Endothelial cell of umbilical vein (primary cell): ENCODE measurements around the gene ZNF491. TPM values are rescaled to one million over a fixed set of nuclear protein-coding genes. Genes with fewer than 3 reads are reported as not detected.

Experiments used
- BruUV-seq: library from RNA; stranded (reverse); fragments of 400-500 nt; replicated peaks from 2 replicates; lab custom pipeline; 2021; lab: Mats Ljungman, UMichigan
- CTCF ChIA-PET: fragments of 300-600, 350-600 bp; sonication (Branson Sonifier 250); formaldehyde crosslinking; loops from one replicate; lab custom pipeline; 2021; ENCODE audit warnings: antibody characterized with exemption, inconsistent platforms; lab: Charles Lee
- POLR2A ChIA-PET: fragments of 300-600, 350-600 bp; sonication (Branson Sonifier 250); formaldehyde crosslinking; loops from one replicate; lab custom pipeline; 2021; ENCODE audit warnings: antibody characterized with exemption, inconsistent platforms; lab: Charles Lee
- DNase-seq: peaks from one replicate; pipeline ENCODE4 v3.0.0-alpha.2; 2011; ENCODE audit warnings: low read depth, low spot score
- FAIRE-seq: peaks from 2 replicates; lab custom pipeline; 2011; peaks lifted over from hg19 to GRCh38; lab: Jason Lieb, UNC
- H2AFZ ChIP-seq: 2 replicates; pipeline ENCODE4 v1.6.0; 2012; ENCODE audit warnings: low read depth, low read length, control low read depth, inconsistent platforms
- H3K27ac ChIP-seq: 2 replicates; pipeline ENCODE4 v1.5.1; 2011; ENCODE audit warnings: low read depth, mild to moderate bottlenecking, control low read depth, low read length, moderate library complexity; ENCODE audit not compliant: insufficient read depth
- H3K27me3 ChIP-seq, 2 experiments: 2 replicates each; pipeline versions ENCODE4 v1.6.0 to v1.6.1; 2011; ENCODE audit warnings: low read length in 2 of 2, mixed read lengths in 1 of 2; ENCODE audit not compliant: control insufficient read depth in 2 of 2, insufficient read depth in 2 of 2
- H3K36me3 ChIP-seq, 2 experiments: 2 replicates in 1 of 2; 3 replicates in 1 of 2; pipeline ENCODE4 v1.5.1; 2011; ENCODE audit warnings: low read length in 2 of 2, mild to moderate bottlenecking in 1 of 2, moderate library complexity in 1 of 2; ENCODE audit not compliant: control insufficient read depth in 2 of 2, insufficient read depth in 2 of 2; ENCODE audit errors: extremely low read depth in 1 of 2
- H3K4me1 ChIP-seq: 3 replicates; pipeline ENCODE4 v1.5.1; 2011; ENCODE audit warnings: mild to moderate bottlenecking, low read length; ENCODE audit not compliant: control insufficient read depth, insufficient read depth; ENCODE audit errors: extremely low read depth
- H3K4me2 ChIP-seq: 2 replicates; pipeline ENCODE4 v1.6.1; 2011; ENCODE audit warnings: low read length, control low read depth, mixed read lengths; ENCODE audit not compliant: insufficient read depth
- H3K4me3 ChIP-seq, 3 experiments: fragments of 200-600 bp in 1 of 3; sonication (generic), shearing (Covaris generic) in 1 of 3; replicated peaks in 1 of 3; 2 replicates each; pipeline ENCODE4 v1.5.1; 2011 to 2016; ENCODE audit warnings: control low read depth in 3 of 3, low read length in 3 of 3, mild to moderate bottlenecking in 2 of 3, inconsistent platforms in 1 of 3, low read depth in 1 of 3, moderate library complexity in 1 of 3; ENCODE audit not compliant: insufficient read depth in 1 of 3
- H3K79me2 ChIP-seq: 2 replicates; pipeline ENCODE4 v1.6.0; 2012; ENCODE audit warnings: low read length, inconsistent platforms; ENCODE audit not compliant: control insufficient read depth, insufficient read depth
- H3K9ac ChIP-seq: replicated peaks from 2 replicates; pipeline ENCODE3; 2011; ENCODE audit warnings: low read length, control low read depth; ENCODE audit not compliant: insufficient read depth; ENCODE audit errors: extremely low read depth
- H3K9me1 ChIP-seq: replicated peaks from 3 replicates; pipeline ENCODE4 v1.6.0; 2011; ENCODE audit warnings: mild to moderate bottlenecking, low read length; ENCODE audit not compliant: control insufficient read depth, insufficient read depth; ENCODE audit errors: extremely low read depth
- H3K9me3 ChIP-seq: replicated peaks from 2 replicates; pipeline ENCODE4 v1.5.1; 2012; ENCODE audit warnings: low read length, inconsistent platforms; ENCODE audit not compliant: control insufficient read depth, insufficient read depth
- H4K20me1 ChIP-seq: replicated peaks from 2 replicates; pipeline ENCODE3; 2011; ENCODE audit warnings: mild to moderate bottlenecking, low read length; ENCODE audit not compliant: control insufficient read depth, insufficient read depth; ENCODE audit errors: extremely low read depth
- CTCF ChIP-seq, 2 donors: IDR thresholded peaks; 1 replicate in 1 of 2; 2 replicates in 1 of 2; pipeline ENCODE4 v1.5.1; 2011; ENCODE audit warnings: low read length in 2 of 2, mild to moderate bottlenecking in 2 of 2, moderate library complexity in 2 of 2, control low read depth in 1 of 2, inconsistent platforms in 1 of 2, low read depth in 1 of 2; ENCODE audit not compliant: insufficient read depth in 1 of 2; ENCODE audit errors: extremely low read depth in 1 of 2
- EZH2 ChIP-seq: IDR thresholded peaks from 2 replicates; pipeline ENCODE4 v1.6.1; 2012; ENCODE audit warnings: borderline replicate concordance, low read depth, mild to moderate bottlenecking, moderate library complexity, low read length, inconsistent platforms; ENCODE audit not compliant: severe bottlenecking
- FOS ChIP-seq: IDR thresholded peaks from 2 replicates; pipeline ENCODE4 v1.6.1; 2011; ENCODE audit warnings: mild to moderate bottlenecking, low read length, moderate library complexity, borderline replicate concordance; ENCODE audit not compliant: insufficient read depth
- GATA2 ChIP-seq: IDR thresholded peaks from 2 replicates; pipeline ENCODE4 v1.7.0; 2011; ENCODE audit warnings: low read depth, mild to moderate bottlenecking, moderate library complexity, mixed read lengths, low read length; ENCODE audit not compliant: insufficient read length, insufficient read depth
- JUN ChIP-seq: IDR thresholded peaks from 2 replicates; pipeline ENCODE4 v1.6.1; 2011; ENCODE audit warnings: borderline replicate concordance, low read depth; ENCODE audit not compliant: insufficient read length, insufficient read depth
- MAX ChIP-seq: IDR thresholded peaks from 2 replicates; pipeline ENCODE4 v1.6.1; 2011; ENCODE audit not compliant: insufficient read depth, insufficient read length
- MYC ChIP-seq: IDR thresholded peaks from one replicate; pipeline ENCODE4 v1.6.1; 2011; ENCODE audit warnings: mild to moderate bottlenecking, low read depth, low read length
- POLR2A ChIP-seq: IDR thresholded peaks from 2 replicates; pipeline ENCODE4 v1.6.1; 2012; ENCODE audit warnings: low read depth, mild to moderate bottlenecking, control low read depth, low read length
- POLR2AphosphoS5 ChIP-seq: IDR thresholded peaks from 2 replicates; pipeline ENCODE4 v1.6.1; 2012; ENCODE audit warnings: low read depth, mild to moderate bottlenecking, control low read depth, low read length, moderate library complexity; ENCODE audit not compliant: insufficient read depth
- dilution Hi-C: fragments of 300-500 bp; cut with MboI; formaldehyde crosslinking; loops from one replicate; pipeline ENCODE4 v1.15.0; 2019; ENCODE audit warnings: low sequenced_read_pairs; ENCODE audit not compliant: extremely low pct_ligation_motif_present
- intact Hi-C: fragments of 100-400 bp; cut with micrococcal nuclease; formaldehyde crosslinking; loops from one replicate; pipeline ENCODE4 v1.10.0; 2022
- polyA plus RNA-seq, 4 experiments: library from polyadenylated mRNA; depleted of rRNA in 3 of 4; stranded (reverse) in 3 of 4; unstranded in 1 of 4; fragments of >200 nt; gene quantifications; 2 replicates each; pipeline versions ENCODE4 v1.2.1 to v1.2.3, GENCODE V29; 2011 to 2012; ENCODE audit warnings: missing spikeins in 1 of 4
- total RNA-seq: library from RNA; stranded (reverse); gene quantifications from 2 replicates; pipeline ENCODE4 v1.2.3, GENCODE V29; 2021

Gene ZNF491
- total and polyA plus RNA-seq, 2 donors (not counting 3 experiments of a cell fraction or from before 2014, with no cell fraction given), result 0.55 to 1.1 TPM

GRCh38 chr19:11749751-11750150 is 48.6 kb upstream of the ZNF491 start:
- Histone ChIP-seq H3K9me3 (no peaks in the 10 kb centered on the region), H3K9me1 (no peaks in the 10 kb centered on the region), H3K27ac (no peak overlapping the region), H3K36me3 (no peaks in the 10 kb centered on the region), H3K79me2 (no peaks in the 10 kb centered on the region), H3K4me3 (no peak overlapping the region), H4K20me1 (no peaks in the 10 kb centered on the region), H2AFZ (no peak overlapping the region), H3K9ac (no peak overlapping the region), H3K4me2 (no peak overlapping the region), H3K27me3 (no peaks in the 10 kb centered on the region), H3K4me1 (no peaks in the 10 kb centered on the region)
- intact Hi-C loops (no loop called here), dilution Hi-C loops (no loop called here)
- ChIA-PET POLR2A (no interaction called here), CTCF (interaction anchor here (0.6 kb wide), 1 partner anchor 726 kb away, joined by 3 read pairs; no protein-coding TSS in a partner anchor)
- FAIRE-seq, result no peak
- no TSS peak for BruUV-seq
- no peak for DNase-seq
- no peak for TF ChIP-seq CTCF (IDR thresholded peaks at IDR 0.05; ENCODE audit: extremely low read depth in 1 of 2, insufficient read depth in 1 of 2, low read depth in 1 of 2, low read length in 2 of 2)
- TF ChIP-seq POLR2AphosphoS5, result no peak
- no peak for TF ChIP-seq EZH2
- no peak for TF ChIP-seq POLR2A
- TF ChIP-seq MYC, result no peak
- TF ChIP-seq FOS, result no peak
- no peak for TF ChIP-seq JUN
- TF ChIP-seq GATA2, result no peak
- TF ChIP-seq MAX, result no peak
